Measurements from ENCODE around the gene RHEX. TPM values are rescaled to one million over a fixed set of nuclear protein-coding genes. Genes with fewer than 3 reads are reported as not detected.
A peak's percentile ranks its signal among the peaks of the same experiment; 100 is the strongest.

RHEX gene
- total and polyA plus RNA-seq, 4 donors: 0.57 to 7.4 (median 1.2) TPM

GRCh38 chr1:206116191-206116872 is 63.4 kb downstream of the RHEX start:
- peaks cover 0 to 16% (median 11%) of the 10 kb centered on the region in 3 donors for H3K27me3 ChIP-seq (ENCODE audit: control insufficient read depth in 3 of 3, insufficient read depth in 3 of 3, low read length in 2 of 3)
- no peak for TF ChIP-seq CTCF (IDR thresholded peaks at IDR 0.05; ENCODE audit: control extremely low read depth, extremely low read depth)
- H3K27ac ChIP-seq (ENCODE audit: low read depth in 1 of 2, low read length in 1 of 2): no peak overlapping the region
- ATAC-seq (ENCODE audit: insufficient read depth, low FRiP score) (no peak), DNase-seq (no peak)
- 94 to 96% methylated on average over 25 of the region's 25 CpGs for WGBS, 2 donors
- no peak overlapping the region for H3K4me3 ChIP-seq
- no peaks in the 10 kb centered on the region for H3K36me3 ChIP-seq (ENCODE audit: control insufficient read depth in 4 of 4, insufficient read depth in 4 of 4, low read length in 4 of 4)
- H3K9ac ChIP-seq (ENCODE audit: insufficient read depth in 1 of 2, low read length in 2 of 2): no peak overlapping the region
- peaks cover 0 to 9% (median 6%) of the 10 kb centered on the region in 5 donors for H3K4me1 ChIP-seq (ENCODE audit: control insufficient read depth in 5 of 5, insufficient read depth in 5 of 5, low read length in 5 of 5)
- H3K9me3 ChIP-seq (ENCODE audit: control insufficient read depth in 4 of 4, insufficient read depth in 3 of 4, low read length in 3 of 4): peaks cover 0 to 2% (median 0%) of the 10 kb centered on the region in 4 donors

- ATAC-seq (ENCODE audit: insufficient read depth, low FRiP score) (no peak), DNase-seq (no peak)
- Histone ChIP-seq H3K27ac (ENCODE audit: low read depth in 1 of 2, low read length in 1 of 2) (no peak overlapping the region), H3K4me3 (no peak overlapping the region), H3K9me3 (ENCODE audit: control insufficient read depth in 4 of 4, insufficient read depth in 3 of 4, low read length in 3 of 4) (peaks cover 0 to 5% (median 0%) of the 10 kb centered on the region in 4 donors), H3K27me3 (ENCODE audit: control insufficient read depth in 3 of 3, insufficient read depth in 3 of 3, low read length in 2 of 3) (peaks cover 0 to 16% (median 11%) of the 10 kb centered on the region in 3 donors), H3K9ac (ENCODE audit: insufficient read depth in 1 of 2, low read length in 2 of 2) (peak overlapping the region in 1 of 2 donors; percentile 11), H3K36me3 (ENCODE audit: control insufficient read depth in 4 of 4, insufficient read depth in 4 of 4, low read length in 4 of 4) (no peaks in the 10 kb centered on the region), H3K4me1 (ENCODE audit: control insufficient read depth in 5 of 5, insufficient read depth in 5 of 5, low read length in 5 of 5) (peaks cover 0 to 9% (median 6%) of the 10 kb centered on the region in 5 donors)
- 32 to 45% methylated on average over 5 of the region's 5 CpGs for whole genome bisulfite sequencing, 2 donors
- no peak for TF ChIP-seq CTCF (IDR thresholded peaks at IDR 0.05; ENCODE audit: control extremely low read depth, extremely low read depth)
These were observed 63.8 kb downstream of the RHEX start for GRCh38 chr1:206116873-206117150.

GRCh38 chr1:206117151-206117948 is 64.4 kb downstream of the RHEX start, which contains the start of gene AVPR1B:
Gene AVPR1B (minus strand): TSS chr1:206117388. CDS start chr1:206116890, 498 bp downstream.
- Histone ChIP-seq H3K27me3 (ENCODE audit: control insufficient read depth in 3 of 3, insufficient read depth in 3 of 3, low read length in 2 of 3) (peaks cover 0 to 16% (median 11%) of the 10 kb centered on the region in 3 donors), H3K9ac (ENCODE audit: insufficient read depth in 1 of 2, low read length in 2 of 2) (peak within 1 kb of the TSS in 1 of 2 donors; percentile 11), H3K27ac (ENCODE audit: low read depth in 1 of 2, low read length in 1 of 2) (no peak within 1 kb of the TSS), H3K9me3 (ENCODE audit: control insufficient read depth in 4 of 4, insufficient read depth in 3 of 4, low read length in 3 of 4) (peaks cover 0 to 5% (median 2%) of the 10 kb centered on the region in 4 donors), H3K4me3 (no peak within 1 kb of the TSS), H3K4me1 (ENCODE audit: control insufficient read depth in 5 of 5, insufficient read depth in 5 of 5, low read length in 5 of 5) (peaks cover 0 to 9% (median 6%) of the 10 kb centered on the region in 5 donors), H3K36me3 (ENCODE audit: control insufficient read depth in 4 of 4, insufficient read depth in 4 of 4, low read length in 4 of 4) (no peaks in the 10 kb centered on the region)
- TF ChIP-seq CTCF (IDR thresholded peaks at IDR 0.05; ENCODE audit: control extremely low read depth, extremely low read depth): no peak
- ATAC-seq (ENCODE audit: insufficient read depth, low FRiP score) (no peak), DNase-seq (peak; percentile 57 to 77 (median 65))
- WGBS, 2 donors: 1 to 2% methylated on average over 47 to 55 of the region's 55 CpGs

Data from lung (tissue), 12 donors.